Stomach (tissue), 4 donors: Measurements from ENCODE around the gene RAB7B.

ENCODE experiments used
- CTCF ChIP-seq, 7 experiments: fragments of 450-650 bp in 4 of 7; fragments of 200-600 bp in 3 of 7; sonication (generic) in 3 of 7; IDR thresholded peaks; one replicate each; pipeline ENCODE4 v1.5.1; 2016 to 2019; ENCODE audit warnings: antibody characterized with exemption in 7 of 7, control low read depth in 2 of 7, mild to moderate bottlenecking in 1 of 7
- EP300 ChIP-seq: sonication (generic); formaldehyde crosslinking; IDR thresholded peaks from one replicate; pipeline ENCODE4 v1.6.1; 2017; ENCODE audit warnings: antibody characterized with exemption

- TF ChIP-seq EP300 (no peak), CTCF (IDR thresholded peaks at IDR 0.05) (no peak)
Measured at GRCh38 chr1:205967554-205968335, 35.5 kb downstream of the RAB7B start.
